WTC11 (cell line): ENCODE results near the gene CHID1.

Source experiments
- CREM ChIP-seq: sonication (generic); formaldehyde crosslinking; IDR thresholded peaks from 2 replicates; pipeline ENCODE4 v1.8.1; 2022; ENCODE audit warnings: mild to moderate bottlenecking, missing genetic modification reagents, moderate library complexity
- CTCF ChIP-seq: fragments of 200-600 bp; IDR thresholded peaks from 2 replicates; pipeline ENCODE4 v1.8.0; 2022; ENCODE audit warnings: antibody characterized with exemption
- GABPB1 ChIP-seq: sonication (generic); formaldehyde crosslinking; IDR thresholded peaks from 2 replicates; pipeline ENCODE4 v1.8.1; 2023; ENCODE audit warnings: mild to moderate bottlenecking, missing genetic modification reagents
- MAX ChIP-seq: sonication (generic); formaldehyde crosslinking; IDR thresholded peaks from 2 replicates; pipeline ENCODE4 v1.8.0; 2022; ENCODE audit warnings: mild to moderate bottlenecking, missing genetic modification reagents
- ZNF263 ChIP-seq: sonication (generic); formaldehyde crosslinking; IDR thresholded peaks from 2 replicates; pipeline ENCODE4 v1.8.1; 2022; ENCODE audit warnings: low read depth, mild to moderate bottlenecking, moderate library complexity, missing genetic modification reagents
- ZNF281 ChIP-seq: sonication (generic); formaldehyde crosslinking; IDR thresholded peaks from 2 replicates; pipeline ENCODE4 v1.8.0; 2023; ENCODE audit warnings: mild to moderate bottlenecking, missing genetic modification reagents

GRCh38 chr11:888310-889212, 22.0 kb downstream of the CHID1 start:
- no peak for TF ChIP-seq CTCF
- TF ChIP-seq MAX (CRISPR knock-in tag): no peak
- TF ChIP-seq ZNF281 (CRISPR knock-in tag): no peak
- TF ChIP-seq ZNF263 (CRISPR knock-in tag): no peak
- TF ChIP-seq GABPB1 (CRISPR knock-in tag): no peak
- TF ChIP-seq CREM (CRISPR knock-in tag): no peak
